RCC 7860 (cell line): ENCODE data around the gene RNF121.
"Not testable (repeated sequence)": the region's sequence is repeated elsewhere in the genome, so short reads cannot be mapped to it uniquely, and the experiment has no call there.

Experiments used
- DNase-seq: peaks from one replicate; pipeline ENCODE4 v3.0.0-alpha.2; 2015; ENCODE audit warnings: low spot score
- FAIRE-seq: peaks from 2 replicates; lab custom pipeline; 2012; peaks lifted over from hg19 to GRCh38; lab: Jason Lieb, UNC

Gene RNF121

GRCh38 chr11:71928737-71929443 is at the start of gene RNF121:
Gene RNF121 (plus strand): TSS chr11:71929046. CDS start chr11:71929062, 16 bp downstream.
- no peak for FAIRE-seq
- DNase-seq = peak; percentile 83

- not testable (repeated sequence) for FAIRE-seq, DNase-seq
These were observed 43.0 kb upstream of the RNF121 start for GRCh38 chr11:71885806-71886205.

GRCh38 chr11:71888335-71889010 is 40.4 kb upstream of the RNF121 start:
- not testable (repeated sequence) for FAIRE-seq, DNase-seq

GRCh38 chr11:71889181-71889872 is 39.5 kb upstream of the RNF121 start:
- not testable (repeated sequence) for DNase-seq, FAIRE-seq

GRCh38 chr11:71895961-71896360 is 32.9 kb upstream of the RNF121 start:
- no peak for FAIRE-seq
- no peak for DNase-seq

- FAIRE-seq, DNase-seq: not testable (repeated sequence)
These were observed 27.7 kb upstream of the RNF121 start for GRCh38 chr11:71901137-71901536.

GRCh38 chr11:71908218-71908617 is 20.6 kb upstream of the RNF121 start:
- DNase-seq = no peak
- no peak for FAIRE-seq

GRCh38 chr11:71910775-71911174 is 18.1 kb upstream of the RNF121 start:
- not testable (repeated sequence) for FAIRE-seq, DNase-seq

- DNase-seq, FAIRE-seq: not testable (repeated sequence)
These were observed 17.4 kb upstream of the RNF121 start for GRCh38 chr11:71911321-71911985.

- not testable (repeated sequence) for FAIRE-seq, DNase-seq
These were observed 16.9 kb upstream of the RNF121 start for GRCh38 chr11:71911986-71912340.

GRCh38 chr11:71913756-71914526 is 14.9 kb upstream of the RNF121 start:
- FAIRE-seq (no peak), DNase-seq (no peak)

- DNase-seq = no peak
These were observed 14.1 kb upstream of the RNF121 start for GRCh38 chr11:71914617-71915189.

GRCh38 chr11:71917646-71918140 is 11.2 kb upstream of the RNF121 start:
- FAIRE-seq = no peak

More at GRCh38 chr11:71914617-71915189, 14.1 kb upstream of the RNF121 start:
- no peak for FAIRE-seq

GRCh38 chr11:71927820-71928736 is 768 bp upstream of the RNF121 start, which contains the start of gene XNDC1N:
Gene XNDC1N (minus strand): TSS chr11:71928594. CDS start chr11:71923353, 5,241 bp downstream.
- DNase-seq (peak; percentile 61), FAIRE-seq (no peak)

More at GRCh38 chr11:71917646-71918140, 11.2 kb upstream of the RNF121 start:
- no peak for DNase-seq

GRCh38 chr11:71929491-71929890 is 645 bp downstream of the RNF121 start:
- FAIRE-seq (no peak), DNase-seq (no peak)

- DNase-seq (no peak), FAIRE-seq (no peak)
These were observed 1.9 kb downstream of the RNF121 start for GRCh38 chr11:71930556-71931244.

GRCh38 chr11:71931245-71931602 is 2.4 kb downstream of the RNF121 start:
- no peak for DNase-seq
- FAIRE-seq = no peak
